ENCODE results near the gene CCDC40. TPM values are rescaled to one million over a fixed set of nuclear protein-coding genes. Genes with fewer than 3 reads are reported as not detected.

Gene CCDC40
- total RNA-seq, 1 experiment from 2014 or later = 14.2 TPM

DNA sequence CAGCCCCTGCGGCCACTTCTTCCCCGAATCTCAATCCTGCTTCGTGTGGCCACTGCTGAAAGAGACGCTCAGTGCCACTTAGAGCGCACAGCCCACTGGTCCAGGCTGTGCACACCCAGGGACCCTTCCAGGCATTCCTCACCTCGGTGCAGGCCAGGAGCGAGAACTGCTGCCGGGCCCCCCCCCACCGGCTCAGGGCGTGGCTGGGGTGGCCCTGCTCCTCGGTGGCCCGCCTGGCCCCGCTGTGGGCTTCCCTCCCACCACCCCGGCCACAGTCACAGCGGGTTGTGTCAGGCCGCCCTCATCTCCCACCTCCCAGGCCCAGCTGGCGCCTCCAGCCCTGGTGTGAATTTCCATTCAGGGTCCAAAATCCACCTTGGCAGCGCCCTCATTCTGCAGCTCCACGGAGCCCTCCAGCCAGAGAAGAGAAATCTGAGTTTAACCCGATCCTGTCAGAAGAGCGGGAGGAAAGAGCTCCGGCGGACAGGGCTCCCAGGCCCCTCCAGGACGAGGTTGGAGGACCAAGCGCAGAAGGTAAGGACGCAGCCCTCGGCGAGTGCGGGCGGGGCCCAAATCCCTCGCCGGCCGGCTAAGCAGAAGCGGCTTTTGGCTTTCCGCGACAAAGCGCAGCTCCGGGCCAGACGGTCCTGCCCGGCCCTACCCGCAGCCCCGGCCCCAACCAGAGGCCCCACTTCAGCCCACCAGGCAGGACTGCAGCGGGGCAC, 12.8 kb upstream of the CCDC40 start:
- Histone ChIP-seq H3K9me2 (ENCODE audit: insufficient read depth) (no peaks in the 10 kb centered on the region), H4K20me1 (ENCODE audit: insufficient read depth) (no peaks in the 10 kb centered on the region; the same call in 1 of the 2 replicates), H2AFZ (no peak overlapping the region), H3K4me1 (replicated peaks; ENCODE audit: insufficient read depth) (no peaks in the 10 kb centered on the region), H3K79me2 (ENCODE audit: low read depth) (no peaks in the 10 kb centered on the region), H3K27me3 (ENCODE audit: insufficient read depth, low read depth) (no peaks in the 10 kb centered on the region), H3K4me3 (no peak overlapping the region), H3K4me2 (no peak overlapping the region), H3K36me3 (ENCODE audit: low read depth) (no peaks in the 10 kb centered on the region), H3K9me3 (ENCODE audit: insufficient read depth, low read depth) (no peaks in the 10 kb centered on the region), H3K27ac (no peak overlapping the region), H3F3A (ENCODE audit: insufficient read depth, low read depth) (no peaks in the 10 kb centered on the region)
- BruUV-seq (replicated peaks) = no TSS peak
- TF ChIP-seq, protein P1, sequence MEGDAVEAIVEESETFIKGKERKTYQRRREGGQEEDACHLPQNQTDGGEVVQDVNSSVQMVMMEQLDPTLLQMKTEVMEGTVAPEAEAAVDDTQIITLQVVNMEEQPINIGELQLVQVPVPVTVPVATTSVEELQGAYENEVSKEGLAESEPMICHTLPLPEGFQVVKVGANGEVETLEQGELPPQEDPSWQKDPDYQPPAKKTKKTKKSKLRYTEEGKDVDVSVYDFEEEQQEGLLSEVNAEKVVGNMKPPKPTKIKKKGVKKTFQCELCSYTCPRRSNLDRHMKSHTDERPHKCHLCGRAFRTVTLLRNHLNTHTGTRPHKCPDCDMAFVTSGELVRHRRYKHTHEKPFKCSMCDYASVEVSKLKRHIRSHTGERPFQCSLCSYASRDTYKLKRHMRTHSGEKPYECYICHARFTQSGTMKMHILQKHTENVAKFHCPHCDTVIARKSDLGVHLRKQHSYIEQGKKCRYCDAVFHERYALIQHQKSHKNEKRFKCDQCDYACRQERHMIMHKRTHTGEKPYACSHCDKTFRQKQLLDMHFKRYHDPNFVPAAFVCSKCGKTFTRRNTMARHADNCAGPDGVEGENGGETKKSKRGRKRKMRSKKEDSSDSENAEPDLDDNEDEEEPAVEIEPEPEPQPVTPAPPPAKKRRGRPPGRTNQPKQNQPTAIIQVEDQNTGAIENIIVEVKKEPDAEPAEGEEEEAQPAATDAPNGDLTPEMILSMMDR (conservative IDR thresholded peaks at IDR 0.05) = no peak
- no peak for TF ChIP-seq EZH2 (IDR thresholded peaks at IDR 0.05; ENCODE audit: low read depth)
- DNase-seq = no peak
- CTCF ChIA-PET = no interaction called here
- POLR2A ChIA-PET (ENCODE audit: unreplicated experiment) = interaction anchor here (0.7 kb wide), 1 partner anchor 136 kb away, joined by 6 read pairs; no protein-coding TSS in a partner anchor
- intact Hi-C loops (cut with micrococcal nuclease; ENCODE audit: unreplicated experiment) = no loop called here

DNA sequence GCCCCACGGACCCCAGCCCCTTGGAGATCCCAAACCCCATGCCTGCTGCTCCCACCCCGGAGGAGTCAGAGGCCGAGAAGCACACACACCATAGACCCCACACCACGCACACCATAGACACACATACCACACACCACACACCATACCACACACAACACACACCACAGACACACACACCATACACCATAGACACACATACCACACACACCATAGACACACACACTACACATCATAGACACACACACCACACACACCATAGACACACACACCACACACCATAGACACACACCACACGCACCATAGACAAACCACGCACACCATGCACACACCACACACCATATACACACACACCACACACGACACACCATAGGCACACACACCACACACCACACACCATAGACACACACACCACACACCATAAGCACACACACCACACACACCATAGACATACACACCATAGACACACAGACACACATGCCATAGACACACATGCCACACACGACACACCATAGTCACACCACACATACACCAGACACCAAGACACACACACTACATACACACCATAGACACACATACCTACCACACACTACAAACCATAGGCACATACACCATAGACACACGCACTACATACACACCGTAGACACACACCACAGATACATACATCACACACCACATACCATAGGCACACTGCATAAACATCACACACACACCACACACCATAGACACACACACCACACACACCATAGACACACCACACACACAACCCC, 12.1 kb upstream of the CCDC40 start:
- H4K20me1 ChIP-seq (ENCODE audit: insufficient read depth) = peaks cover 4% of the 10 kb centered on the region; the same call in 1 of the 2 replicates

DNA sequence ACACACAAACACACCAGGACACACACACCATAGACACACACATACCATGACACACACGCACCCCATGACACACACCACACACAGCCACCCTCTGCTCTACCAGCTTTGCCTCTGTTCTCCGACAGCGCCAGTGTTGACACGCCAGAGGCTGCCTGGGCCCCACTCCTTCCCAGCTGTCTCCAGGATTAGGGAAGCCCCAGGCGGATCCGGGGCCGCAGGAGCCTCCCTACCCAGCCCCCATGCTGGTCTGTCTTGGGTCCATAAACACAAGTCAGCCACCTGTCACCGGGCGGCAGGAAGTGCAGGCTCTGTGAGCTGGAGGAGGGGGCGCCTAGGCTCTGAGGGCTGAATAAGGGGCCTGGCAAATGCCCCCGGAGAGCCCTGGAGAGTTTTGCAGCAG, 11.3 kb upstream of the CCDC40 start:
- no peak for TF ChIP-seq EZH2 (IDR thresholded peaks at IDR 0.05; ENCODE audit: low read depth)
- TF ChIP-seq, protein P1 (conservative IDR thresholded peaks at IDR 0.05) = no peak
- no peak for DNase-seq
- Histone ChIP-seq H3K4me2 (no peak overlapping the region), H4K20me1 (ENCODE audit: insufficient read depth) (peaks cover 4% of the 10 kb centered on the region; the same call in 1 of the 2 replicates), H3K27ac (no peak overlapping the region), H3K36me3 (ENCODE audit: low read depth) (no peaks in the 10 kb centered on the region), H3K9me2 (ENCODE audit: insufficient read depth) (no peaks in the 10 kb centered on the region), H3K79me2 (ENCODE audit: low read depth) (no peaks in the 10 kb centered on the region; the same call in 1 of the 2 replicates), H3K27me3 (ENCODE audit: insufficient read depth, low read depth) (no peaks in the 10 kb centered on the region), H3K9me3 (ENCODE audit: insufficient read depth, low read depth) (no peaks in the 10 kb centered on the region), H2AFZ (no peak overlapping the region), H3K4me1 (replicated peaks; ENCODE audit: insufficient read depth) (peaks cover 12% of the 10 kb centered on the region), H3K4me3 (no peak overlapping the region), H3F3A (ENCODE audit: insufficient read depth, low read depth) (0 out of 2 replicates have a peak, but pooled peaks cover 3% of the 10 kb centered on the region)
- POLR2A ChIA-PET (ENCODE audit: unreplicated experiment) = no interaction called here
- no TSS peak for BruUV-seq (replicated peaks)
- CTCF ChIA-PET = no interaction called here
- intact Hi-C loops (cut with micrococcal nuclease; ENCODE audit: unreplicated experiment) = no loop called here

More for the DNA sequence above, 12.1 kb upstream of the CCDC40 start:
- TF ChIP-seq EZH2 (IDR thresholded peaks at IDR 0.05; ENCODE audit: low read depth) = no peak
- TF ChIP-seq, protein P1 (conservative IDR thresholded peaks at IDR 0.05) = no peak
- intact Hi-C loops (cut with micrococcal nuclease; ENCODE audit: unreplicated experiment) = no loop called here
- Histone ChIP-seq H3K4me1 (replicated peaks; ENCODE audit: insufficient read depth) (peaks cover 6% of the 10 kb centered on the region), H3F3A (ENCODE audit: insufficient read depth, low read depth) (0 out of 2 replicates have a peak, but pooled peaks cover under 1% of the 10 kb centered on the region), H3K36me3 (ENCODE audit: low read depth) (no peaks in the 10 kb centered on the region), H3K4me3 (no peak overlapping the region), H3K27ac (no peak overlapping the region), H3K9me2 (ENCODE audit: insufficient read depth) (no peaks in the 10 kb centered on the region), H3K4me2 (no peak overlapping the region), H2AFZ (no peak overlapping the region), H3K79me2 (ENCODE audit: low read depth) (no peaks in the 10 kb centered on the region), H3K27me3 (ENCODE audit: insufficient read depth, low read depth) (no peaks in the 10 kb centered on the region), H3K9me3 (ENCODE audit: insufficient read depth, low read depth) (no peaks in the 10 kb centered on the region)
- no TSS peak for BruUV-seq (replicated peaks)
- ChIA-PET POLR2A (ENCODE audit: unreplicated experiment) (interaction anchor here (0.7 kb wide), 1 partner anchor 136 kb away, joined by 6 read pairs; no protein-coding TSS in a partner anchor), CTCF (no interaction called here)
- DNase-seq = no peak
